WTC11 (cell line): ENCODE results near the gene SLC19A3. TPM values are rescaled to one million over a fixed set of nuclear protein-coding genes. Genes with fewer than 3 reads are reported as not detected.
A peak's percentile ranks its signal among the peaks of the same experiment; 100 is the strongest.

Experiments
- ATAC-seq: fragments of 200-7000 bp; cut with Tn5 transposase; 2 replicates; pipeline ENCODE4 v1.10.0; 2021; ENCODE audit warnings: mild to moderate bottlenecking, moderate library complexity
- CTCF ChIA-PET: fragments of 300-600 bp; sonication (Branson Sonifier 250); formaldehyde crosslinking; loops from one replicate; lab custom pipeline; 2021; ENCODE audit warnings: antibody characterized with exemption; lab: Charles Lee
- POLR2A ChIA-PET: fragments of 350-600 bp; sonication (Branson Sonifier 250); formaldehyde crosslinking; loops from one replicate; lab custom pipeline; 2021; ENCODE audit warnings: antibody characterized with exemption; lab: Charles Lee
- DNase-seq: peaks from one replicate; pipeline ENCODE4 v3.0.0; 2021; ENCODE audit warnings: low spot score
- H3K27ac Mint-ChIP-seq: 2 replicates; pipeline ENCODE4 v1.8.0; 2021; ENCODE audit warnings: mixed read lengths
- H3K27me3 Mint-ChIP-seq: 2 replicates; pipeline ENCODE4 v1.8.0; 2021; ENCODE audit warnings: low read depth, mild to moderate bottlenecking, moderate library complexity, mixed read lengths
- H3K36me3 Mint-ChIP-seq: 2 replicates; pipeline ENCODE4 v1.8.0; 2021; ENCODE audit warnings: mixed read lengths
- H3K4me1 Mint-ChIP-seq: 2 replicates; pipeline ENCODE4 v1.8.0; 2022; ENCODE audit warnings: mixed read lengths
- H3K4me3 Mint-ChIP-seq: 2 replicates; pipeline ENCODE4 v1.8.0; 2021; ENCODE audit warnings: mild to moderate bottlenecking, moderate library complexity, mixed read lengths
- H3K9me3 Mint-ChIP-seq: 2 replicates; pipeline ENCODE4 v1.8.0; 2021; ENCODE audit warnings: mixed read lengths
- ATF1 ChIP-seq: sonication (generic); formaldehyde crosslinking; IDR thresholded peaks from 2 replicates; pipeline ENCODE4 v1.8.1; 2023; ENCODE audit warnings: mild to moderate bottlenecking, moderate library complexity, missing genetic modification reagents
- ESRRA ChIP-seq: sonication (generic); formaldehyde crosslinking; IDR thresholded peaks from 2 replicates; pipeline ENCODE4 v1.8.1; 2022; ENCODE audit warnings: mild to moderate bottlenecking, missing genetic modification reagents, borderline replicate concordance
- GABPB1 ChIP-seq: sonication (generic); formaldehyde crosslinking; IDR thresholded peaks from 2 replicates; pipeline ENCODE4 v1.8.1; 2023; ENCODE audit warnings: mild to moderate bottlenecking, missing genetic modification reagents
- JUN ChIP-seq: sonication (generic); formaldehyde crosslinking; IDR thresholded peaks from 2 replicates; pipeline ENCODE4 v1.8.0; 2023; ENCODE audit warnings: mild to moderate bottlenecking, missing genetic modification reagents
- SP1 ChIP-seq: sonication (generic); formaldehyde crosslinking; conservative IDR thresholded peaks from 2 replicates; pipeline ENCODE4 v1.8.1; 2022; ENCODE audit warnings: missing genetic modification reagents
- ZNF396 ChIP-seq: fragments of 250-450 bp; sonication (Bioruptor Pico); IDR thresholded peaks from 2 replicates; pipeline ENCODE4 v1.8.0; 2021; ENCODE audit warnings: mild to moderate bottlenecking, moderate library complexity, borderline replicate concordance
- ZNF671 ChIP-seq: fragments of 250-450 bp; sonication (Bioruptor Pico); IDR thresholded peaks from 2 replicates; pipeline ENCODE4 v1.8.0; 2021; ENCODE audit warnings: mild to moderate bottlenecking
- total RNA-seq: library from RNA; stranded (reverse); gene quantifications from 3 replicates; pipeline ENCODE4 v1.2.3, GENCODE V29; 2021
- TF ChIP-seq, protein P1 (sequence below): sonication (generic); formaldehyde crosslinking; IDR thresholded peaks from 2 replicates; pipeline ENCODE4 v1.8.1; 2022; ENCODE audit warnings: mild to moderate bottlenecking, moderate library complexity, missing genetic modification reagents
- TF ChIP-seq, protein P2 (sequence below): sonication (generic); formaldehyde crosslinking; conservative IDR thresholded peaks from 2 replicates; pipeline ENCODE4 v1.8.1; 2023; ENCODE audit warnings: mild to moderate bottlenecking, low read depth, missing genetic modification reagents, moderate library complexity
- TF ChIP-seq, protein P3 (sequence below): sonication (generic); formaldehyde crosslinking; IDR thresholded peaks from 2 replicates; pipeline ENCODE4 v1.8.1; 2023; ENCODE audit warnings: mild to moderate bottlenecking, missing genetic modification reagents, moderate library complexity
- TF ChIP-seq, protein P4 (sequence below): fragments of 250-450 bp; sonication (Bioruptor Pico); IDR thresholded peaks from 2 replicates; pipeline ENCODE4 v1.8.0; 2021; ENCODE audit warnings: mild to moderate bottlenecking
- TF ChIP-seq, protein P5 (sequence below): sonication (generic); formaldehyde crosslinking; IDR thresholded peaks from 2 replicates; pipeline ENCODE4 v1.8.1; 2023; ENCODE audit warnings: mild to moderate bottlenecking, missing genetic modification reagents, borderline replicate concordance
- TF ChIP-seq, protein P6 (sequence below): sonication (generic); formaldehyde crosslinking; IDR thresholded peaks from 2 replicates; pipeline ENCODE4 v1.8.0; 2022; ENCODE audit warnings: mild to moderate bottlenecking, missing genetic modification reagents

The SLC19A3 gene
- total RNA-seq, 1 experiment from 2014 or later: 6.5 TPM

DNA sequence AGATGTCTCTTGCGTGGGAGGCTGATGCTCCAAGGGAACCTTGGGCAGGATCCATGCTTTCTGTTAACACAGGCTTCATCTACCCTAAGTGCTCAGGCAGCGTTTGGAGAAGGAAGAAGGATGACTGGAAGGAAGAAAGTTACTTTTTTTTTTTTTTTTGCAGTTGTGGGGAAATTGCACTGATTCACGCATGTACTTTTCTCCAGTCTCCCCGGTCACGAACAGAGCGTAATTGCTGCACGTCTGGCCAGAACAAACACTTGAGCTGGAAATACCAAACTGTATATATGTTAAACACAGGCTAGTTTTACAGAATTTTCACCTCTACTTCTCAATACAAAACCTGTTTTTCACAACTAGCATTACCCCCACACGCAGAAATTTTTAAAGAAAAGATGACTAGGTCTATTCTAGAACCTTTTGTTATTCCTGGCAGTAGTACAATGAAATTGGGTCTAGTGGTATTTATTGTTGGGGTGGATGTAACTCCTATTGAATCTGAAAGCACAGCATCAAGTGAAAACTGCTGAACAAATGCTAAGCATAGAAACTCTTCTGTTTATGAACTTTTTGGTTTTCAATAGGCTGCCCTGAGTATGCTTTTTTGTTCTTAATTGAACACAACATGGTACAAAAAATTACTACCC, 60.5 kb downstream of the SLC19A3 start:
- Mint-ChIP-seq H3K27ac (no peak overlapping the region), H3K27me3 (peaks cover 4% of the 10 kb centered on the region), H3K9me3 (no peaks in the 10 kb centered on the region), H3K4me3 (no peak overlapping the region), H3K36me3 (no peaks in the 10 kb centered on the region), H3K4me1 (peaks cover 17% of the 10 kb centered on the region)
- ATAC-seq (no peak), DNase-seq (no peak)
- ChIA-PET POLR2A (no interaction called here), CTCF (interaction anchor here (1.1 to 2.0 kb wide), 4 partner anchors 22 to 116 kb away, joined by 4 to 89 read pairs (median 10); no protein-coding TSS in a partner anchor)
- TF ChIP-seq ZNF396 (CRISPR knock-in tag): no peak
- no peak for TF ChIP-seq JUN (CRISPR knock-in tag)
- TF ChIP-seq ESRRA (CRISPR knock-in tag): no peak
- TF ChIP-seq, protein P1, sequence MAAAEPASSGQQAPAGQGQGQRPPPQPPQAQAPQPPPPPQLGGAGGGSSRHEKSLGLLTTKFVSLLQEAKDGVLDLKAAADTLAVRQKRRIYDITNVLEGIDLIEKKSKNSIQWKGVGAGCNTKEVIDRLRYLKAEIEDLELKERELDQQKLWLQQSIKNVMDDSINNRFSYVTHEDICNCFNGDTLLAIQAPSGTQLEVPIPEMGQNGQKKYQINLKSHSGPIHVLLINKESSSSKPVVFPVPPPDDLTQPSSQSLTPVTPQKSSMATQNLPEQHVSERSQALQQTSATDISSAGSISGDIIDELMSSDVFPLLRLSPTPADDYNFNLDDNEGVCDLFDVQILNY (CRISPR knock-in tag): no peak

DNA sequence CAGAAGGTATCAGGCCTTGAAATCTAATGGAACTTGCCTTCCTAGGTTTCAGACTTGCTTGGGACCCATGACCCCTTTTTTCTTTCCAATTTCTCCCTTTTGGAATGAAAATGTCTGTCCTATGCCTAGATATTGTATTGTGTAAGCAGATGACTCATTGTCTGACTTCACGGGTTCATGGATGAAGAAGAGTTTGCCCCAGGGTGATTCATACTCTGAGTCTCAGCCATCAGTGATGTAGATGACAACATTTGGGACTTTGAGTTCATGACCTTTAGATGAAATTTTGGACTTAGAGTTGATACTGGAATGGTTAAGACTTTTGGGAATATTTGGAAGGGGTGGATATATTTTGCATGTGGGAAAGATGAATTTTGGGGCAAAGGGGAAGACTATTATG, 62.4 kb downstream of the SLC19A3 start:
- no peak overlapping the region for H3K4me3 Mint-ChIP-seq
- TF ChIP-seq GABPB1 (CRISPR knock-in tag) (peak; percentile 53; the same call in 1 of the 2 replicates), ZNF671 (CRISPR knock-in tag) (no peak)
- no peak for ATAC-seq
- no peak for DNase-seq
- no peaks in the 10 kb centered on the region for H3K27me3 Mint-ChIP-seq
- POLR2A ChIA-PET: no interaction called here
- no peaks in the 10 kb centered on the region for H3K36me3 Mint-ChIP-seq
- no peaks in the 10 kb centered on the region for H3K4me1 Mint-ChIP-seq
- CTCF ChIA-PET: no interaction called here
- no peak overlapping the region for H3K27ac Mint-ChIP-seq
- no peaks in the 10 kb centered on the region for H3K9me3 Mint-ChIP-seq

DNA sequence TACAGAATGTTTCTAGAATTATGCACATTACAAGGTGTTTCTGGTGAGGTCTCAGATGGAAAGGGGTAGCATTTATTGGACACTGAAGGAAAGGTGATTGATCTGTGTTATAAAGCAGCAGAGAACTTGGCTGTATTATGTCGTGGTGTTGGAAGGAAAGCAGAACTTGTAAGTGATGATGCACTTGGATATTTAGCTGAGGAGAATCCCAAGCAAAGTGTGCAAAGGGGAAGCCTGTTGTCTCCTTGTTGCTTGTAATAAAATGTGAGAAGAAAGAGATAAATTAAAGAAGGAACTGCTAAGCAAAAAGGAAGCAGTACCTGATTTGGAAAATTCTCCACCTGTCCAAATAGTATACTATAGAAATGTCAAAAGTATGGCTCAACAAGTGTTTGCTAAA, 63.4 kb downstream of the SLC19A3 start:
- no peaks in the 10 kb centered on the region for H3K9me3 Mint-ChIP-seq
- H3K4me3 Mint-ChIP-seq: no peak overlapping the region
- CTCF ChIA-PET: no interaction called here
- H3K27me3 Mint-ChIP-seq: no peaks in the 10 kb centered on the region
- no peak for DNase-seq
- TF ChIP-seq, protein P2, sequence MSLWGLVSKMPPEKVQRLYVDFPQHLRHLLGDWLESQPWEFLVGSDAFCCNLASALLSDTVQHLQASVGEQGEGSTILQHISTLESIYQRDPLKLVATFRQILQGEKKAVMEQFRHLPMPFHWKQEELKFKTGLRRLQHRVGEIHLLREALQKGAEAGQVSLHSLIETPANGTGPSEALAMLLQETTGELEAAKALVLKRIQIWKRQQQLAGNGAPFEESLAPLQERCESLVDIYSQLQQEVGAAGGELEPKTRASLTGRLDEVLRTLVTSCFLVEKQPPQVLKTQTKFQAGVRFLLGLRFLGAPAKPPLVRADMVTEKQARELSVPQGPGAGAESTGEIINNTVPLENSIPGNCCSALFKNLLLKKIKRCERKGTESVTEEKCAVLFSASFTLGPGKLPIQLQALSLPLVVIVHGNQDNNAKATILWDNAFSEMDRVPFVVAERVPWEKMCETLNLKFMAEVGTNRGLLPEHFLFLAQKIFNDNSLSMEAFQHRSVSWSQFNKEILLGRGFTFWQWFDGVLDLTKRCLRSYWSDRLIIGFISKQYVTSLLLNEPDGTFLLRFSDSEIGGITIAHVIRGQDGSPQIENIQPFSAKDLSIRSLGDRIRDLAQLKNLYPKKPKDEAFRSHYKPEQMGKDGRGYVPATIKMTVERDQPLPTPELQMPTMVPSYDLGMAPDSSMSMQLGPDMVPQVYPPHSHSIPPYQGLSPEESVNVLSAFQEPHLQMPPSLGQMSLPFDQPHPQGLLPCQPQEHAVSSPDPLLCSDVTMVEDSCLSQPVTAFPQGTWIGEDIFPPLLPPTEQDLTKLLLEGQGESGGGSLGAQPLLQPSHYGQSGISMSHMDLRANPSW (CRISPR knock-in tag): no peak
- TF ChIP-seq, protein P3, sequence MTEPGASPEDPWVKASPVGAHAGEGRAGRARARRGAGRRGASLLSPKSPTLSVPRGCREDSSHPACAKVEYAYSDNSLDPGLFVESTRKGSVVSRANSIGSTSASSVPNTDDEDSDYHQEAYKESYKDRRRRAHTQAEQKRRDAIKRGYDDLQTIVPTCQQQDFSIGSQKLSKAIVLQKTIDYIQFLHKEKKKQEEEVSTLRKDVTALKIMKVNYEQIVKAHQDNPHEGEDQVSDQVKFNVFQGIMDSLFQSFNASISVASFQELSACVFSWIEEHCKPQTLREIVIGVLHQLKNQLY: no peak
- TF ChIP-seq SP1 (CRISPR knock-in tag): no peak
- TF ChIP-seq, protein P4, sequence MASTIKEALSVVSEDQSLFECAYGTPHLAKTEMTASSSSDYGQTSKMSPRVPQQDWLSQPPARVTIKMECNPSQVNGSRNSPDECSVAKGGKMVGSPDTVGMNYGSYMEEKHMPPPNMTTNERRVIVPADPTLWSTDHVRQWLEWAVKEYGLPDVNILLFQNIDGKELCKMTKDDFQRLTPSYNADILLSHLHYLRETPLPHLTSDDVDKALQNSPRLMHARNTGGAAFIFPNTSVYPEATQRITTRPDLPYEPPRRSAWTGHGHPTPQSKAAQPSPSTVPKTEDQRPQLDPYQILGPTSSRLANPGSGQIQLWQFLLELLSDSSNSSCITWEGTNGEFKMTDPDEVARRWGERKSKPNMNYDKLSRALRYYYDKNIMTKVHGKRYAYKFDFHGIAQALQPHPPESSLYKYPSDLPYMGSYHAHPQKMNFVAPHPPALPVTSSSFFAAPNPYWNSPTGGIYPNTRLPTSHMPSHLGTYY: no peak
- TF ChIP-seq ATF1 (CRISPR knock-in tag): no peak
- TF ChIP-seq, protein P1 (CRISPR knock-in tag): no peak
- TF ChIP-seq, protein P5, sequence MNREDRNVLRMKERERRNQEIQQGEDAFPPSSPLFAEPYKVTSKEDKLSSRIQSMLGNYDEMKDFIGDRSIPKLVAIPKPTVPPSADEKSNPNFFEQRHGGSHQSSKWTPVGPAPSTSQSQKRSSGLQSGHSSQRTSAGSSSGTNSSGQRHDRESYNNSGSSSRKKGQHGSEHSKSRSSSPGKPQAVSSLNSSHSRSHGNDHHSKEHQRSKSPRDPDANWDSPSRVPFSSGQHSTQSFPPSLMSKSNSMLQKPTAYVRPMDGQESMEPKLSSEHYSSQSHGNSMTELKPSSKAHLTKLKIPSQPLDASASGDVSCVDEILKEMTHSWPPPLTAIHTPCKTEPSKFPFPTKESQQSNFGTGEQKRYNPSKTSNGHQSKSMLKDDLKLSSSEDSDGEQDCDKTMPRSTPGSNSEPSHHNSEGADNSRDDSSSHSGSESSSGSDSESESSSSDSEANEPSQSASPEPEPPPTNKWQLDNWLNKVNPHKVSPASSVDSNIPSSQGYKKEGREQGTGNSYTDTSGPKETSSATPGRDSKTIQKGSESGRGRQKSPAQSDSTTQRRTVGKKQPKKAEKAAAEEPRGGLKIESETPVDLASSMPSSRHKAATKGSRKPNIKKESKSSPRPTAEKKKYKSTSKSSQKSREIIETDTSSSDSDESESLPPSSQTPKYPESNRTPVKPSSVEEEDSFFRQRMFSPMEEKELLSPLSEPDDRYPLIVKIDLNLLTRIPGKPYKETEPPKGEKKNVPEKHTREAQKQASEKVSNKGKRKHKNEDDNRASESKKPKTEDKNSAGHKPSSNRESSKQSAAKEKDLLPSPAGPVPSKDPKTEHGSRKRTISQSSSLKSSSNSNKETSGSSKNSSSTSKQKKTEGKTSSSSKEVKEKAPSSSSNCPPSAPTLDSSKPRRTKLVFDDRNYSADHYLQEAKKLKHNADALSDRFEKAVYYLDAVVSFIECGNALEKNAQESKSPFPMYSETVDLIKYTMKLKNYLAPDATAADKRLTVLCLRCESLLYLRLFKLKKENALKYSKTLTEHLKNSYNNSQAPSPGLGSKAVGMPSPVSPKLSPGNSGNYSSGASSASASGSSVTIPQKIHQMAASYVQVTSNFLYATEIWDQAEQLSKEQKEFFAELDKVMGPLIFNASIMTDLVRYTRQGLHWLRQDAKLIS (CRISPR knock-in tag): no peak
- TF ChIP-seq, protein P6, sequence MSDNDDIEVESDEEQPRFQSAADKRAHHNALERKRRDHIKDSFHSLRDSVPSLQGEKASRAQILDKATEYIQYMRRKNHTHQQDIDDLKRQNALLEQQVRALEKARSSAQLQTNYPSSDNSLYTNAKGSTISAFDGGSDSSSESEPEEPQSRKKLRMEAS (CRISPR knock-in tag): no peak
- H3K4me1 Mint-ChIP-seq: no peaks in the 10 kb centered on the region
- no peak for ATAC-seq
- H3K36me3 Mint-ChIP-seq: no peaks in the 10 kb centered on the region
- POLR2A ChIA-PET: no interaction called here
- H3K27ac Mint-ChIP-seq: no peak overlapping the region
